Measurements from ENCODE around the gene GOLM1.

- no peak for TF ChIP-seq CTCF (IDR thresholded peaks at IDR 0.05)
- peak; percentile 31 for TF ChIP-seq POLR2A (IDR thresholded peaks at IDR 0.05)
These were observed 36.3 kb downstream of the GOLM1 start for GRCh38 chr9:86062845-86063693.
